IMR-90 (cell line): ENCODE results near the gene SYT3. TPM values are rescaled to one million over a fixed set of nuclear protein-coding genes. Genes with fewer than 3 reads are reported as not detected.

Experiments used
- ATAC-seq: fragments of 200-7000 bp; cut with Tn5 transposase; 2 replicates; pipeline ENCODE4 v1.9.1; 2020; ENCODE audit warnings: low read depth, mild to moderate bottlenecking, moderate library complexity
- BruUV-seq: library from RNA; stranded (reverse); fragments of 400-500 nt; replicated peaks from 2 replicates; lab custom pipeline; 2021; lab: Mats Ljungman, UMichigan
- CTCF ChIA-PET: fragments of 300-600 bp; formaldehyde crosslinking; extraction: SDS; loops from one replicate; lab custom pipeline; 2021; ENCODE audit warnings: antibody characterized with exemption; lab: Yijun Ruan, JAX
- POLR2A ChIA-PET: fragments of 300-600 bp; sonication (Branson Sonifier 250); formaldehyde crosslinking; loops from one replicate; lab custom pipeline; 2022; ENCODE audit warnings: antibody characterized with exemption; ENCODE audit not compliant: unreplicated experiment; lab: Charles Lee
- DNase-seq: peaks from one replicate; pipeline ENCODE4 v3.0.0; 2013
- H2AFZ ChIP-seq: replicated peaks from 2 replicates; pipeline ENCODE3; 2013; ENCODE audit warnings: low read length, mild to moderate bottlenecking; ENCODE audit not compliant: poor library complexity
- H2AK5ac ChIP-seq: 2 replicates; pipeline ENCODE4 v1.6.1; 2013; ENCODE audit warnings: low read depth, low read length, inconsistent platforms
- H2AK9ac ChIP-seq: replicated peaks from 2 replicates; pipeline ENCODE3; 2013; ENCODE audit warnings: mild to moderate bottlenecking, low read depth, low read length, moderate library complexity; ENCODE audit not compliant: poor library complexity
- H2BK120ac ChIP-seq: 2 replicates; pipeline ENCODE4 v1.6.1; 2013; ENCODE audit warnings: low read depth, low read length, inconsistent platforms
- H2BK15ac ChIP-seq: 3 replicates; pipeline ENCODE4 v1.6.1; 2013; ENCODE audit warnings: low read depth, low read length, inconsistent platforms
- H2BK20ac ChIP-seq: 2 replicates; pipeline ENCODE4 v1.6.1; 2013; ENCODE audit warnings: low read depth, mild to moderate bottlenecking, inconsistent platforms, low read length, moderate library complexity
- H2BK5ac ChIP-seq: 2 replicates; pipeline ENCODE4 v1.6.1; 2013; ENCODE audit warnings: mild to moderate bottlenecking, low read depth, low read length, inconsistent platforms; ENCODE audit not compliant: poor library complexity, severe bottlenecking
- H3K14ac ChIP-seq: replicated peaks from 2 replicates; pipeline ENCODE4 v1.6.1; 2013; ENCODE audit warnings: low read depth, low read length, inconsistent platforms
- H3K18ac ChIP-seq: 2 replicates; pipeline ENCODE4 v1.6.1; 2013; ENCODE audit warnings: low read depth, low read length, control low read depth
- H3K23ac ChIP-seq: 2 replicates; pipeline ENCODE4 v1.6.1; 2013; ENCODE audit warnings: low read depth, low read length, inconsistent platforms
- H3K27ac ChIP-seq: 2 replicates; pipeline ENCODE4 v1.5.1; 2013; ENCODE audit warnings: mild to moderate bottlenecking, control low read depth, low read length; ENCODE audit not compliant: insufficient read depth
- H3K27me3 ChIP-seq: 2 replicates; pipeline ENCODE4 v1.6.1; 2013; ENCODE audit warnings: low read length; ENCODE audit not compliant: control insufficient read depth, insufficient read depth
- H3K36me3 ChIP-seq: 2 replicates; pipeline ENCODE4 v1.6.1; 2013; ENCODE audit warnings: low read length, mixed read lengths; ENCODE audit not compliant: control insufficient read depth, insufficient read depth
- H3K4ac ChIP-seq: 2 replicates; pipeline ENCODE4 v1.6.1; 2013; ENCODE audit warnings: low read depth, low read length, inconsistent platforms
- H3K4me1 ChIP-seq: 2 replicates; pipeline ENCODE4 v1.6.1; 2013; ENCODE audit warnings: low read length, mixed read lengths; ENCODE audit not compliant: control insufficient read depth, insufficient read depth
- H3K4me2 ChIP-seq: 2 replicates; pipeline ENCODE4 v1.6.1; 2013; ENCODE audit warnings: low read depth, mild to moderate bottlenecking, control low read depth, low read length, moderate library complexity
- H3K4me3 ChIP-seq: 2 replicates; pipeline ENCODE4 v1.5.1; 2013; ENCODE audit warnings: low read depth, mild to moderate bottlenecking, control low read depth, low read length, moderate library complexity; ENCODE audit not compliant: insufficient read depth
- H3K56ac ChIP-seq: 2 replicates; pipeline ENCODE4 v1.6.1; 2013; ENCODE audit warnings: low read length, inconsistent platforms; ENCODE audit not compliant: insufficient read depth; ENCODE audit errors: extremely low read depth
- H3K79me1 ChIP-seq, 2 experiments: 2 replicates each; pipeline ENCODE4 v1.6.1; 2013; ENCODE audit warnings: low read length in 2 of 2, inconsistent platforms in 1 of 2, low read depth in 1 of 2
- H3K9ac ChIP-seq: 2 replicates; pipeline ENCODE4 v1.6.1; 2013; ENCODE audit warnings: low read depth, low read length, control low read depth
- H3K9me1 ChIP-seq: 2 replicates; pipeline ENCODE4 v1.6.1; 2013; ENCODE audit warnings: low read length, inconsistent platforms; ENCODE audit not compliant: insufficient read depth
- H3K9me3 ChIP-seq: 2 replicates; pipeline ENCODE4 v1.6.1; 2013; ENCODE audit warnings: low read length; ENCODE audit not compliant: control insufficient read depth, insufficient read depth
- H4K20me1 ChIP-seq: 2 replicates; pipeline ENCODE4 v1.6.1; 2013; ENCODE audit warnings: low read length, inconsistent platforms; ENCODE audit not compliant: insufficient read depth
- H4K5ac ChIP-seq: 2 replicates; pipeline ENCODE4 v1.6.1; 2013; ENCODE audit warnings: mild to moderate bottlenecking, low read depth, low read length, control low read depth
- H4K8ac ChIP-seq, 2 experiments: 2 replicates each; pipeline ENCODE4 v1.6.1; 2013; ENCODE audit warnings: low read depth in 2 of 2, low read length in 2 of 2, control low read depth in 1 of 2, inconsistent platforms in 1 of 2
- H4K91ac ChIP-seq: 2 replicates; pipeline ENCODE4 v1.6.1; 2013; ENCODE audit warnings: low read depth, low read length, inconsistent platforms; ENCODE audit not compliant: insufficient read depth
- BHLHE40 ChIP-seq: fragments of 150-350 bp; IDR thresholded peaks from 2 replicates; pipeline ENCODE4 v1.6.1; 2016; ENCODE audit warnings: mild to moderate bottlenecking, low read depth, low read length
- CEBPB ChIP-seq: IDR thresholded peaks from 2 replicates; pipeline ENCODE4 v1.6.1; 2012; ENCODE audit warnings: low read depth, low read length, improper control_type of control experiment
- CHD1 ChIP-seq: IDR thresholded peaks from 2 replicates; pipeline ENCODE4 v1.6.1; 2012; ENCODE audit warnings: low read depth, low read length, improper control_type of control experiment
- FOS ChIP-seq: fragments of 150-350 bp; IDR thresholded peaks from 2 replicates; pipeline ENCODE4 v1.6.1; 2016; ENCODE audit warnings: low read depth, low read length
- MAFK ChIP-seq: IDR thresholded peaks from 2 replicates; pipeline ENCODE4 v1.6.1; 2012; ENCODE audit warnings: low read depth, low read length, improper control_type of control experiment
- MAZ ChIP-seq: IDR thresholded peaks from 2 replicates; pipeline ENCODE4 v1.6.1; 2012; ENCODE audit warnings: low read depth, mild to moderate bottlenecking, low read length, improper control_type of control experiment, moderate library complexity, borderline replicate concordance
- MXI1 ChIP-seq: IDR thresholded peaks from 2 replicates; pipeline ENCODE4 v1.6.1; 2012; ENCODE audit warnings: low read depth, mild to moderate bottlenecking, low read length, moderate library complexity, borderline replicate concordance
- NFE2L2 ChIP-seq: fragments of 150-350 bp; IDR thresholded peaks from 2 replicates; pipeline ENCODE4 v1.6.1; 2016; ENCODE audit warnings: low read depth, mild to moderate bottlenecking, low read length
- RAD21 ChIP-seq: IDR thresholded peaks from 2 replicates; pipeline ENCODE4 v1.6.1; 2012; ENCODE audit warnings: low read length, improper control_type of control experiment
- RCOR1 ChIP-seq: IDR thresholded peaks from 2 replicates; pipeline ENCODE4 v1.6.1; 2012; ENCODE audit warnings: mild to moderate bottlenecking, low read length, improper control_type of control experiment; ENCODE audit not compliant: insufficient replicate concordance
- SMC3 ChIP-seq: fragments of 150-350 bp; IDR thresholded peaks from 2 replicates; pipeline ENCODE4 v1.6.1; 2016; ENCODE audit warnings: low read depth, mild to moderate bottlenecking, antibody characterized with exemption, low read length, moderate library complexity
- WGBS, 2 experiments: methylation state at CpG; one replicate each; pipeline versions ENCODE4 v1.1.5 to v1.1.7; 2013; ENCODE audit warnings: missing lambda C conversion rate in 2 of 2; ENCODE audit not compliant: insufficient read length in 1 of 2; ENCODE audit errors: extremely low coverage in 2 of 2; 5-methylcytosine and 5-hydroxymethylcytosine counted together
- dilution Hi-C: fragments of 300-500 bp; cut with HindIII; formaldehyde crosslinking; loops from one replicate; pipeline ENCODE4 v1.14.3; 2018; ENCODE audit warnings: low sequenced_read_pairs; ENCODE audit not compliant: unreplicated experiment
- in situ Hi-C: fragments of 300-500 bp; cut with MboI; formaldehyde crosslinking; loops from 3 replicates; pipeline ENCODE4 v1.14.3; 2019; ENCODE audit warnings: low sequenced_read_pairs, inconsistent platforms, mixed read lengths
- intact Hi-C: fragments of 100-400 bp; cut with micrococcal nuclease; formaldehyde crosslinking; loops from 2 replicates; pipeline ENCODE4 v1.10.0; 2022
- polyA plus RNA-seq, 3 experiments: library from polyadenylated mRNA; depleted of rRNA; stranded (reverse); fragments of >200 nt; gene quantifications; 2 replicates each; pipeline ENCODE4 v1.2.3, GENCODE V29; 2012; ENCODE audit warnings: low replicate concordance in 1 of 3
- total RNA-seq: library from RNA; depleted of rRNA; stranded (reverse); fragments of >200 nt; gene quantifications from 2 replicates; pipeline ENCODE4 v1.2.3, GENCODE V29; 2012
- TF ChIP-seq, protein P1 (sequence below): fragments of 150-350 bp; IDR thresholded peaks from 2 replicates; pipeline ENCODE4 v1.6.1; 2016; ENCODE audit warnings: low read depth, mild to moderate bottlenecking, low read length, moderate library complexity, borderline replicate concordance
- TF ChIP-seq, protein P2 (sequence below): conservative IDR thresholded peaks from 2 replicates; pipeline ENCODE4 v1.5.1; 2012; ENCODE audit warnings: mild to moderate bottlenecking, low read depth, low read length, improper control_type of control experiment
- TF ChIP-seq, protein P3 (sequence below): fragments of 150-350 bp; IDR thresholded peaks from 2 replicates; pipeline ENCODE4 v1.6.1; 2017; ENCODE audit warnings: mild to moderate bottlenecking, antibody characterized with exemption, low read length, low read depth

Gene SYT3
- total and polyA plus RNA-seq, 2 of the 4 experiments (the other 2 are of a cell fraction), result 0.05 TPM; not detected in 1

- Histone ChIP-seq H4K5ac (no peak overlapping the region), H2BK15ac (no peak overlapping the region), H3K36me3 (no peaks in the 10 kb centered on the region), H3K14ac (no peak overlapping the region), H3K4ac (no peak overlapping the region), H3K56ac (no peak overlapping the region), H3K4me3 (no peak overlapping the region), H3K4me2 (no peak overlapping the region), H3K9me3 (no peaks in the 10 kb centered on the region), H3K23ac (no peak overlapping the region), H3K9me1 (no peaks in the 10 kb centered on the region), H4K20me1 (0 out of 2 replicates have a peak, but pooled peaks cover 3% of the 10 kb centered on the region), H4K91ac (no peak overlapping the region), H2BK20ac (no peak overlapping the region), H3K27ac (no peak overlapping the region), H3K4me1 (peaks cover 2% of the 10 kb centered on the region), H4K8ac (no peak overlapping the region), H3K79me1 (no peaks in the 10 kb centered on the region), H3K9ac (no peak overlapping the region), H3K18ac (no peak overlapping the region), H3K27me3 (peaks cover 55% of the 10 kb centered on the region), H2AK5ac (no peak overlapping the region), H2BK5ac (no peak overlapping the region), H2AFZ (no peak overlapping the region), H2AK9ac (no peak overlapping the region), H2BK120ac (no peak overlapping the region)
- no TSS peak for BruUV-seq
- CTCF ChIA-PET, result interaction anchor here (0.7 to 1.1 kb wide), 7 partner anchors 12 to 252 kb away, joined by 3 to 8 read pairs (median 3); no protein-coding TSS in a partner anchor
- dilution Hi-C loops, result no loop called here
- ATAC-seq, result no peak
- intact Hi-C loops, result no loop called here
- DNase-seq, result no peak
- in situ Hi-C loops, result no loop called here
- TF ChIP-seq CEBPB (no peak), FOS (no peak), MXI1 (no peak), MAFK (no peak), BHLHE40 (no peak), CHD1 (no peak), RAD21 (no peak), NFE2L2 (no peak), SMC3 (no peak), RCOR1 (no peak), MAZ (no peak)
- TF ChIP-seq, protein P1, sequence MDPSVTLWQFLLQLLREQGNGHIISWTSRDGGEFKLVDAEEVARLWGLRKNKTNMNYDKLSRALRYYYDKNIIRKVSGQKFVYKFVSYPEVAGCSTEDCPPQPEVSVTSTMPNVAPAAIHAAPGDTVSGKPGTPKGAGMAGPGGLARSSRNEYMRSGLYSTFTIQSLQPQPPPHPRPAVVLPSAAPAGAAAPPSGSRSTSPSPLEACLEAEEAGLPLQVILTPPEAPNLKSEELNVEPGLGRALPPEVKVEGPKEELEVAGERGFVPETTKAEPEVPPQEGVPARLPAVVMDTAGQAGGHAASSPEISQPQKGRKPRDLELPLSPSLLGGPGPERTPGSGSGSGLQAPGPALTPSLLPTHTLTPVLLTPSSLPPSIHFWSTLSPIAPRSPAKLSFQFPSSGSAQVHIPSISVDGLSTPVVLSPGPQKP, result no peak
- TF ChIP-seq, protein P2, sequence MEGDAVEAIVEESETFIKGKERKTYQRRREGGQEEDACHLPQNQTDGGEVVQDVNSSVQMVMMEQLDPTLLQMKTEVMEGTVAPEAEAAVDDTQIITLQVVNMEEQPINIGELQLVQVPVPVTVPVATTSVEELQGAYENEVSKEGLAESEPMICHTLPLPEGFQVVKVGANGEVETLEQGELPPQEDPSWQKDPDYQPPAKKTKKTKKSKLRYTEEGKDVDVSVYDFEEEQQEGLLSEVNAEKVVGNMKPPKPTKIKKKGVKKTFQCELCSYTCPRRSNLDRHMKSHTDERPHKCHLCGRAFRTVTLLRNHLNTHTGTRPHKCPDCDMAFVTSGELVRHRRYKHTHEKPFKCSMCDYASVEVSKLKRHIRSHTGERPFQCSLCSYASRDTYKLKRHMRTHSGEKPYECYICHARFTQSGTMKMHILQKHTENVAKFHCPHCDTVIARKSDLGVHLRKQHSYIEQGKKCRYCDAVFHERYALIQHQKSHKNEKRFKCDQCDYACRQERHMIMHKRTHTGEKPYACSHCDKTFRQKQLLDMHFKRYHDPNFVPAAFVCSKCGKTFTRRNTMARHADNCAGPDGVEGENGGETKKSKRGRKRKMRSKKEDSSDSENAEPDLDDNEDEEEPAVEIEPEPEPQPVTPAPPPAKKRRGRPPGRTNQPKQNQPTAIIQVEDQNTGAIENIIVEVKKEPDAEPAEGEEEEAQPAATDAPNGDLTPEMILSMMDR, result no peak
- TF ChIP-seq, protein P3, sequence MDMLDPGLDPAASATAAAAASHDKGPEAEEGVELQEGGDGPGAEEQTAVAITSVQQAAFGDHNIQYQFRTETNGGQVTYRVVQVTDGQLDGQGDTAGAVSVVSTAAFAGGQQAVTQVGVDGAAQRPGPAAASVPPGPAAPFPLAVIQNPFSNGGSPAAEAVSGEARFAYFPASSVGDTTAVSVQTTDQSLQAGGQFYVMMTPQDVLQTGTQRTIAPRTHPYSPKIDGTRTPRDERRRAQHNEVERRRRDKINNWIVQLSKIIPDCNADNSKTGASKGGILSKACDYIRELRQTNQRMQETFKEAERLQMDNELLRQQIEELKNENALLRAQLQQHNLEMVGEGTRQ, result no peak
- POLR2A ChIA-PET, result no interaction called here
- 34% methylated on average over 5 of the region's 5 CpGs; no CpG with 5 or more reads in 1 of the 2 experiments for WGBS, 2 experiments
Measured at GRCh38 chr19:50670102-50670380, 30.4 kb upstream of the SYT3 start.
